SU-DHL-6 (cell line): Measurements from ENCODE around the gene NHLRC2.

ENCODE experiments used
- CTCF ChIP-seq: fragments of 200-600 bp; sonication (generic); IDR thresholded peaks from one replicate; pipeline ENCODE4 v1.5.1; 2017; ENCODE audit warnings: antibody characterized with exemption, mild to moderate bottlenecking, low read length, moderate library complexity; ENCODE audit not compliant: insufficient read depth, poor library complexity, severe bottlenecking
- EZH2phosphoT487 ChIP-seq: fragments of 200-600 bp; sonication (generic), shearing (Covaris generic); conservative IDR thresholded peaks from 2 replicates; pipeline ENCODE4 v1.6.1; 2018; ENCODE audit warnings: mild to moderate bottlenecking, antibody characterized with exemption, low read length, moderate library complexity, mixed read lengths

- TF ChIP-seq CTCF (no peak), EZH2phosphoT487 (no peak)
Measured at GRCh38 chr10:113920875-113921274, 66.4 kb downstream of the NHLRC2 start.
